Purkinje cell (primary cell): ENCODE results near the gene ARTN. TPM values are rescaled to one million over a fixed set of nuclear protein-coding genes. Genes with fewer than 3 reads are reported as not detected.

Source experiments
- polyA plus RNA-seq: library from polyadenylated mRNA; unstranded; fragments of >200 nt; fragmentation: Nextera tagmentation; gene quantifications from 2 replicates; pipeline ENCODE4 v1.2.1, GENCODE V29; 2014

ARTN gene, protein sequence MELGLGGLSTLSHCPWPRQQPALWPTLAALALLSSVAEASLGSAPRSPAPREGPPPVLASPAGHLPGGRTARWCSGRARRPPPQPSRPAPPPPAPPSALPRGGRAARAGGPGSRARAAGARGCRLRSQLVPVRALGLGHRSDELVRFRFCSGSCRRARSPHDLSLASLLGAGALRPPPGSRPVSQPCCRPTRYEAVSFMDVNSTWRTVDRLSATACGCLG
- polyA plus RNA-seq, result 0.36 TPM in 1 of 2 replicates, not detected in the other

DNA sequence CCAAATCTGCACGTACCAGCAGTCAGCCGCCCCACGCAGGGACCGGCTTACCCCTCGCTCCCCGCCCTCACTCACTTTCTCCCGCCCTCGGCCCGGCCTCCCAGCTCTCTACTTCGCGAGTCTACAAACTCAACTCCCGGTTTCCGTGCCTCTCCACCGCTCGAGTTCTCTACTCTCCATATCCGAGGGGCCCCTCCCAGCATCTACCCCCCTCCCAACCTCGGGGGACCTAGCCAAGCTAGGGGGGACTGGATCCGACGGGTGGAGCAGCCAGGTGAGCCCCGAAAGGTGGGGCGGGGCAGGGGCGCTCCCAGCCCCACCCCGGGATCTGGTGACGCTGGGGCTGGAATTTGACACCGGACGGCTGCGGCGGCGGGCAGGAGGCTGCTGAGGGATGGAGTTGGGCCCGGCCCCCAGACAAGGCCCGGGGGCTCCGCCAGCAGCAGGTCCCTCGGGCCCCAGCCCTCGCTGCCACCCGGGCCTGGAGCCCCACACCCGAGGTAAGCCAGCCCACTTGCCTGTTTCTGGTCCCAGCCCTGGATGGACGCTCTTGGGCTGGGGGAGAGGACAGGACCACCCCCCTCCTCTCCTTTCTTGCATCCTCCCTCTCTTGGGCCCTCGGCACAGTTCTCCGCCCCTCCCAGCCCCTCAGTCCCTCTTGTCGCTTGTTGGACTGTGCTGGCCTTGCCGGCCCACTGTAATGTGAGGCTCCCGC is at the start of gene ARTN:
Gene ARTN (plus strand): TSS at position 416 of the 715 bp plus-strand sequence. CDS start 1,856 bp downstream, outside the sequence.

DNA sequence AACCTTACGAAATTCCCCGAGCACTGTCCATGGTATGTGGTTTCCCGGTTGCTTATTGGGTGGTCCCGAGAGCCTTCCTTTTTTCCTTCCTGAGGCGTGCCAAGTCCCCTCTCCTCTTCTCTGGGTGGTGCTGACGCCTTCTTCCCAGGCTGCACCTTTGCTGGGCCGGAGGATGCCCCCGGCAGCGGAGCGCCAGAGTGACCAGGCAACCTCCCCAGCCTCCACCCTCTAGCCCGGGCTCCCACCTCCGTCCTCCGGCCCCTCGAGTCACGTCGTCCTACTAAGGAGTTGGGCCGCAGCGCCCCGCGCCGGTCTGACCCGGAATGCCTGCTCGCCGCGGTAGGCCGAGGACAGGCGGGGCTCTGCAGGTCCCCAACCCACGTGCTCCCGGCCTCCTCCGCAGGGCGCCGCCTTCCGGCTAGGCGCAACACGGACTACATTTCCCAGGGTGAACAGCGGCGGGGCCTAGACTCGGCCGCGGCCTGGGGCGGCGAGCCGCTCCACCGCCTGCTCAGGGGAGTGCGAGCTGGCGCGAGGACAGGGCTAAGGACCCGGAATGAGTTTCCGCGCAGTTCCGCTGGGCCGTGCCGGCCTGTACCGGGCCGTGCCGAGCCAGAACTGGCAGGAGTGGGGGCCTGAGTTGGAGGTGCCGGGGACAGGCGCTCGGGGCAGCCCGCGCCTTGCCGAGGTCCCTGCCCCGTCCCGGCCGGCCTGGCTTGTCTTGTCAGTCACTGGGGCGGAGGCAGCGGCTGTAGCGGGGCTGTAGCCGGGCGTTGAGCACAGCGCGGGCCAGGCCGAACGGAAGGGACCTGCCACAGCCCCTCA is 12.8 kb downstream of the ARTN start, which contains the start of gene IPO13:
Gene IPO13 (plus strand): TSS at position 715 of the 825 bp plus-strand sequence. CDS start 651 bp downstream, outside the sequence.

DNA sequence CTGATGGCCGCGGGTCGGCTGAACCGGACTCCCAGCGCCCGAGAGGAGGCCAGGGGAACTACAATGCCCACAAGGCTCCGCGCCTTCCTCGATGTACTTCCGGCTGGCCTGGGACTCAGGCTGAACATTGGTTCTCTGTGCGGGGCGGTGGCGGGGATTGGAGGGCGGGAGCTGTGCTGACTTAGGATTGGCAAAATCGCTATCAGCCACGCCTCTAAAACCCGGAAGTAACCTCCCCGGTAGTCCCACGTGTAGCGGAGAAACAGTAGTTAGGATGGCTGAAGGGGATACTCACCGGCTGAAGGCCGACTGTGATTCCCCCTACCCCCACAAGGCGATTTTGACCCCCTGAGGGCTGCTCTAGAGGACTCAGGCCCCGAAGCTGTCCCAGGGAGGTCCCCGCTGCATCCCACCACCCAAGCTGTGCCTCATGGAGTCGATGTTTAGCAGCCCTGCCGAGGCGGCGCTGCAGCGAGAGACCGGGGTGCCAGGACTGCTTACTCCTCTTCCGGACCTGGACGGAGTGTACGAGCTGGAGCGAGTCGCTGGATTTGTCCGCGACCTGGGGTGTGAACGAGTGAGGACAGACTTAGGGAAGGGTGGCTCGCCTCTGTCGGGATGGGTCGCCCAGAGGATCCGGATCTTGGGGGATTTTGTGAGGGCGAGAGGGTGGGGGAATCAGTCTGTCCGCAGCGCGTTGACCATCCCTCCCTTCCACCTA is 36.3 kb downstream of the ARTN start, which contains the start of gene DPH2:
Gene DPH2 (plus strand): TSS at position 265 of the 721 bp plus-strand sequence. CDS start 166 bp downstream, at position 431.

DNA sequence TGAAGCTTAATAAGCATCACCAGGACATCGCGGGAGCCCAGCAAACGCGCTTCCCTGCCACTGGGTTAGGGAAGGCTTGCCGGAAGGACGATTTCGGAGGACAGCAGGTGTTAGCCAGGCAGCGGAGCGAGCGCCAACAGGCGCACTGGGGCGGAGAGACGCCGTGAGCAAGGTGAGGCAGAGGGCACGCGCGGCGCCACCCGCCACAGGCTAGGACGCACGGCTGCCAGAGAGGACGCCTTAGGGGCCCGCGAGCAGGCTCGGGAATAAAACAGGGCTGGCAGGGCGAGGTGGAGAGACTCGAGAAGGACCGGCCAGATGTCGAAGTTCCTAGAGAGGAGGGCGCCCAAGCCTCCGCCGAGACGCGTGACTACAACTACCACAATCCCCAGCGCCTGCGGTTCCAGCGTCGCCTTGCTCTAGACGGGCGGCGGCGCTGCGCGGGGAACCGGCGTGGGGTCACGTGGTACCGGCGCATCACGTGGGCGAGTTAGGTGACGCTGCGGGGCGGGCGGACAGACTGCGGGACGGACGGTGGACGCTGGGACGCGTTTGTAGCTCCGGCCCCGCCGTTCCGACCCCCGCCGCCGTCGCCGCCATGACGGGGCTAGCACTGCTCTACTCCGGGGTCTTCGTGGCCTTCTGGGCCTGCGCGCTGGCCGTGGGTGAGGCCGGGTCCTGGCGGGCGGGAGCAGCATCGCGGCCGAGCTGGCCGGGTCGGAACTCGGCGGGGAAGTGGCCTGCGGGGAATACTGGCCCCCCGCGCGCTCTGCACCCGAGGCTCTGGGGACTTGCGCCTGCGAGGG is 41.0 kb downstream of the ARTN start, which contains the start of gene ATP6V0B:
Gene ATP6V0B (plus strand): TSS at position 518 of the 806 bp plus-strand sequence. CDS start 81 bp downstream, at position 599.

DNA sequence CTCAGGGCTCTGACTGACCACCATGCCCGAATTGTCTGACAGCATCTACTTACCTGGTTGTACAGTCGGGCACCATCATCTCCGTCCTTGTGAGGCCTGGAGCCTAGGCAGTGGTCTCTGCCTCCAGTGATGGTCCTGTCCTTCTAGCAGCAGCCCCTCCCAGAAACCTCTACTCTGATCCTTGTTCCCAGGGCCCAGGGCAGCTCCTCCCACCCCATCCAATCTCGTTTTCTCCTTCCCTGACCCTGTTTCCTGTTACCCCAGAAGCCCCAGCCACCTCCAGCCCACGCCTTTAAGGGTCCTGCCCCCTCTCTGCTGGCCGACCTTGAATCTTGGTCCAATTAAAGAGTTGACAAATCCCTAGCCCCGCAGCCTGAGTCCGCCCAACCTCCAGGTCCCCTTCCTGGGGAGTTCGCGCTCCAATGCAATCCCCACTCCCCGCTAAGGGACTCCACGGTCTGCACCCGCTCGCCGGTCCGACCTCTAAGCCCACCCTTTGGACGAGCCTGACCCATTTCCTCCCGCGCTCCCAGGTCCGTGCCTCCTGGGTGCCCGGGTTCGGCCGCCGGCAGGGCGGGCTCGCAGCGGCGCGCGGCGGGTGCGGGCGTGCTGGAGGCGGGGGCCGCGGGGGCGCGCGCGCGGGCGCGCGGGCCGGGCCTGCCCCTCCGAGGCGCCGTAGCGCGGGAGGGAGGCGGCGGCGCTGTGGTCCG is 45.1 kb downstream of the ARTN start, which contains the start of gene B4GALT2:
Gene B4GALT2 (plus strand): TSS at position 660 of the 710 bp plus-strand sequence. CDS start 1,951 bp downstream, outside the sequence.

Other genes with a start within 250 kb of the ARTN start
- gene ST3GAL3, start 226.3 kb upstream of the ARTN start, polyA plus RNA-seq, result 5.4 and 7.0 TPM in 2 replicates
- 23.2 and 25.3 TPM in 2 replicates for gene IPO13, start 13.1 kb downstream of the ARTN start, polyA plus RNA-seq
- 8.3 and 12.2 TPM in 2 replicates for gene DPH2, start 36.2 kb downstream of the ARTN start, polyA plus RNA-seq
- 558 and 648 TPM in 2 replicates for gene ATP6V0B, start 41.2 kb downstream of the ARTN start, polyA plus RNA-seq
- gene B4GALT2, start 45.4 kb downstream of the ARTN start, polyA plus RNA-seq, result 0.17 and 0.46 TPM in 2 replicates
- 2.1 and 9.7 TPM in 2 replicates for gene CCDC24, start 57.8 kb downstream of the ARTN start, polyA plus RNA-seq
- 1.5 and 1.6 TPM in 2 replicates for gene SLC6A9, start 97.7 kb downstream of the ARTN start, polyA plus RNA-seq
- not detected in 2 replicates for gene KLF17, start 185.0 kb downstream of the ARTN start, polyA plus RNA-seq
- not detected in 2 replicates for gene KLF18, start 207.8 kb downstream of the ARTN start, polyA plus RNA-seq